ENCODE measurements around the gene GYPC.
"Not testable (repeated sequence)": the region's sequence is repeated elsewhere in the genome, so short reads cannot be mapped to it uniquely, and the experiment has no call there.

Gene GYPC

GRCh38 chr2:126672980-126673605, 17.1 kb downstream of the GYPC start:
- DNase-seq, result no peak

DNA sequence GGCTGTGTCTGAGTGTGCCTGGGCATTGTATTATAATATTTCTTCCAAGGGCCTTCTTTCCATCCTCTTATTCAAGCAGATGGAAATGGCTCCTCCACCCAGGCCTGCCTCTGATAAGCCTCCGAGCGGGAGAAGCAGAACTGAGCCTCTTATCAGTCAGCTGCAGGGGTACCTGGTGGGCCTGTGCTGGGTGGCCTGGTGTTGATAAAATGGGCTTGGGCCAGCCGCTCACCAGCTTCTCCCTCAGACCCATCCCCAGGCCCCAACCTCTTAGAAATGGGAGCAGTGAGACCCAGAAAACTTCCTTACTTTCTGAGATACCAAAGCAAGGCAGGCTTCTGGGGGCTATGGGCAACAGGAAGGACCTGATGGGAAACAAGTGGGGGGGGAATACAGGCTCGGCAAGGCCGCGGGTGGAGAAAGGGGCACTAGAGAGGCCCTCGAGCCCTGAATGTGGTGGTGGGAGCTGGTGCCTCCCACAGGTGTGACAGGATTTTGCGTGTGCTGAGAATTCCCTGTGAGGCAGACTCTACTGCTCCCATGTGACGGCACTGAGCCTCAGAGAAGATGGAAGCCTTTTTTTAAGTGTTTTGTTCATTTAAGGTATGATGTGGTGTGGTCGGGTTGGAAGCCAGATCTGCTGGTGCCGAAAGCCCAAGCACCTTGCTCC, 18.3 kb downstream of the GYPC start:
- no peak for DNase-seq

DNA sequence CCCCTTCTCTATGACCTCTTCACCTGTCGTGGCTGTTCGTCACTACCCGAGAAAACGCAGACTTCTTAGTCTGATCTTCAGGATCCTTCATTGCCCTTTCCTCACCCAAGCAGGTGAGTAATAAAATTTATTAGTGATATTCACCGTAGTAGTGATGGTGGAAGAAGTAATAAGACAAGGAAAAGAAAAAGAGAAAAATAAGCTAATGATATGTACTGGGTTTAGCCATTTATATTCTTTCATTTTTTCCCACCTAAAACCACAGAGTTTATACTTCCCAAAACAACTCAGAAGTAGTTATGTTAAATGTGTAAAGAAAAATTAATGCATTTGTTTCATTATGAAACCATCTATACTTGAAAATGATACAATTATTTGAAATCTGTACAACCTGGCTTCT, 19.7 kb downstream of the GYPC start:
- DNase-seq, result no peak

GRCh38 chr2:126676221-126677175, 20.5 kb downstream of the GYPC start:
- no peak for DNase-seq

DNA sequence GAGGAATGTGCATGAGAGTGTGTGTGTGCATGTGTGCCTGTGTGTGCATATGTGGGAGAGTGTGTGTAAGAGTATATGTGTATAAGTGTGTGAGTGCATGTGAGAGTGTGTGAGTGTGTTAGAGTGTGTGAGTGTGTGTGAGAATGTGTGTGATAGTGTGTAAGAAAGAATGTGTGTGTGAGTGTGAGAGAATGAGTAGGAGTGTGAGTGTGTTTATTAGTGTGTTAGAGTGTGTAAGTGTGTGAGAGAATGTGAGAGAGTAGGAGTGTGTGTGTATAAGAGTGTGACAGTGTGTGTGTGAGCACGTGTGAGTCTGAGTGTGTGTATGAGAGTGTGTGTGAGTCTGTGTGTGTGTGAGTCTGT, 21.2 kb downstream of the GYPC start:
- no peak for DNase-seq

DNA sequence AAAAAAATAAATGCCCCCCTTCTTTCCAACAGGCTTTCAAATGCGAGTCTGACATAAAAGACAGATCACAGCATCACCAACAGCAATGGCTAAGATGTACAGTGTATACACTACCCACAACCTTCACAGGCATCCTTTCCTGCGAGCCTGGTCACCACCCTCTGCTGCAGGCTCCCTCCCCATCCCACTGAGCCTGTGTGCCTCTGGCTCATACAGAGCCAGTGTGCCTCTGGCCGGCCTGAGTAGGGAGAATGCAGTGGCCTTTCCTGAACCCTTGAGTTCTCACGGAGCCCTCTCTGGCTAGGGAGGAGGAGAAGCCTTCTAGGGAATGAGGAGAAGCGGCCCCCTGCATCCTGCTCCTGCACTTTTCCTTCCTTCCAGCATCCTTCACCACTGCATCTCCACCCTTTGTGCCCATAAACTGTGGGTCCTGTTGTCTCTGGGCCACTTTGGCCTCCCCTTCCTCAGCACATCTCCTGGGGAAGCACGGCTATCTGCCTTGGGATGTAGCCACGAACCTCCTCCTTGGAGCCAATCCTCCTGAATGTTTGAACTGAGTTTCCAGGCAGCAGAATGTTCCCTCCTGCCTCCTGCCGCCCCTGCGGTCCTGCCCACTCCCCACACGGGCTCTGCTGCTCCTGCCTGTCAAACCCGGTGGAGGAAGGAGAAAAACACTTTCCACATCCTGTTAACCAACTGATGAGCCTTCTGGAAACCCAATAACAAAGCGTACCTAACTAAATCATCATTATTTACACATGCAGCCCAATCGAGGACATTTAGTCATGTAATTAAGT, 22.5 kb downstream of the GYPC start:
- DNase-seq, result no peak

DNA sequence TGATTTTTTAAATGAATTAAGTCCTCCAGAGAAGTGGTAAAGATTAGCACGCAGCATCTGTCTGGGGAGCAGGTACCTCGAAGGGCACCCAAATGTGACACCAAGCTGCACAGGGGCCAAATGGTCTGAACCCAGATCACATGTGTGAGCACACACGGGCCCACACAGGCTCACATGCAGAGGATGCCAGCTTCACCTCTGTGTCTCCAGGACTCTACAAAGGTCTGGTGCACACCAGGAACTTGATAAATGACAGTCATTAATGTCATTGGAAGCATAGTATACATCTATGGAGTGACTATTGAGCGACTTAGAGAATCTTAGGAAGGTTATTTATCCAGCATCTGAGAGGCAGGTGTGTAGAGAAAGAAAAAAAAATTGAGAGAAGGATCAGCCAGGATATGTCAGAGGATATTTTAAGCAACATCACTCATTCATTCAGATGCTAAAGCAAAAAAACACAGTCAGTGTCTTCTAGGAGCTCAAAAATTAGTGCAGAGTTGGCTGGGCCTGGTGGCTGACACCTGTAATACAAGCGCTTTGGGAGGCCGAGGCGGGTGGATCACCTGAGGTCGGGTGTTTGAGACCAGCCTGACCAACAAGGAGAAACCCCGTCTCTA, 23.2 kb downstream of the GYPC start:
- no peak for DNase-seq

- no peak for DNase-seq
Observed at GRCh38 chr2:126681505-126681904, 25.5 kb downstream of the GYPC start.

GRCh38 chr2:126685629-126686028, 29.7 kb downstream of the GYPC start:
- DNase-seq, result no peak

- DNase-seq, result no peak
Observed at GRCh38 chr2:126686286-126686685, 30.3 kb downstream of the GYPC start.

- no peak for DNase-seq
Observed at GRCh38 chr2:126686841-126687485, 31.0 kb downstream of the GYPC start.

DNA sequence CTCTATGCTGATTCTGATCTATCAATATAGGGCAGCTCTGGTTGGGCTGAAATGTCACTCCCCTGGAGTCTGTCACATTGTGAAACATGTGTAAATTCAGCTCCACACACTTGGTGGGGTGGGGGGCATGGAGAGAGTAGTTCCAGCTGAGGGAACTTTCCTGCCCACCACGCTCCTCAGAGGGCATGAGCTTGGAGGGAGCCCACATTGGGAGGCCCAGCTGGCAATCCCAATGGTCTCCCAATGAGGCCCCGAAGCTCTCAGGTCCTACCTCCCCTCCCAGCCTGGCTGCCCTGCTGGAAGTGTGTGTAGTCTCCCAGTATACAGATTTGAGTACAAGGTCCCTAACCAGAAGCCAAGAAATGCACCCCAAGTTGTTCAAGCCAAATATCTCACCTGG, 31.5 kb downstream of the GYPC start:
- DNase-seq, result no peak

DNA sequence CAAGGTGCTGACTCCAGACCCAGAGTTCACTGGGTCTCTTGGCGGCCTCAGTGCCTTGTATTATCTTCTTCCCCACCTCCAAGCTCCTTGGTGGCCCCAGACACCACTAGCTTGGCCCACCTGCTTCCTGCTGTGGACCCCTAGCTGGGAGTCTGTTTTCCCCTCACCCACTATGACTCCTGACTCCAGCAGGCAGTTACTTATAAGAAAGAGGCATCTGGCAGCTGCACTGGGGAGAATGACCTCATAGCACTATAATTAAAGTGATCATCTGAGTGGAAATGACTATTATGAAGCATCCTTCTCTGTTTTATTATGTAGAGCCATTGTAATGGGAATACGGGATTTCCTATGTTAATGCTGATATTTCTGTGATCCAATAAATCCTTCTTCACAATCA, 32.6 kb downstream of the GYPC start:
- DNase-seq, result not testable (repeated sequence)

GRCh38 chr2:126692241-126692640, 36.3 kb downstream of the GYPC start:
- DNase-seq, result not testable (repeated sequence)

DNA sequence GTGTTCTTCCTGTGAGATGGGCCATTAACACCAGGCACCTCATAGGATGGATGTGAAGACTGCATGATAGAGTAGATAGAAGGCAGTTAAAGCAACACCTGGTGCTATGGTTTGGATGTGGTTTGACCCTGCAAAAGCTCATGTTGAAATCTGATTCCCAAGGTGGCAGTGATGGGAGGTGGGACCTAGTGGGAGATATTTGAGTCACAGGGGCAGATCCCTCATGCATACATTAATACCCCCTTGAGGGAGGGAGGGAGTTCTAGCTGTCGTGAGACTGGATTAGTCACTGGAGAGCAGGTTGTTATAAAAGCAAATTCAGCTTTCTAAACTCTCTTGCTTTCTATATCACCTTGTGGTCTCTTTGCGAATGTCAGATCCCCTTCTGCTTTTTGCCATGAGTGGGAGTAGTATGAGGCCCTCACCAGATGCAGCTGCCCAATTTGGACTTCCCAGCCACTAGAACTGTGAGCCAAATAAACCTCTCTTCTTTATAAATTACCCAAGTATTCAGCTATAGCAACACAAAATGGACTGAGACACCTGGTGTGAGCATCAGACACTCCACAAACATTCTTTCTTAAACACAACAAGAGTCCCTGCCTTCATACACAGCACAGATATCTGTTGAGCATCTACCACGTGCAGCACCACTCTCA, 37.1 kb downstream of the GYPC start:
- DNase-seq, result not testable (repeated sequence)

DNA sequence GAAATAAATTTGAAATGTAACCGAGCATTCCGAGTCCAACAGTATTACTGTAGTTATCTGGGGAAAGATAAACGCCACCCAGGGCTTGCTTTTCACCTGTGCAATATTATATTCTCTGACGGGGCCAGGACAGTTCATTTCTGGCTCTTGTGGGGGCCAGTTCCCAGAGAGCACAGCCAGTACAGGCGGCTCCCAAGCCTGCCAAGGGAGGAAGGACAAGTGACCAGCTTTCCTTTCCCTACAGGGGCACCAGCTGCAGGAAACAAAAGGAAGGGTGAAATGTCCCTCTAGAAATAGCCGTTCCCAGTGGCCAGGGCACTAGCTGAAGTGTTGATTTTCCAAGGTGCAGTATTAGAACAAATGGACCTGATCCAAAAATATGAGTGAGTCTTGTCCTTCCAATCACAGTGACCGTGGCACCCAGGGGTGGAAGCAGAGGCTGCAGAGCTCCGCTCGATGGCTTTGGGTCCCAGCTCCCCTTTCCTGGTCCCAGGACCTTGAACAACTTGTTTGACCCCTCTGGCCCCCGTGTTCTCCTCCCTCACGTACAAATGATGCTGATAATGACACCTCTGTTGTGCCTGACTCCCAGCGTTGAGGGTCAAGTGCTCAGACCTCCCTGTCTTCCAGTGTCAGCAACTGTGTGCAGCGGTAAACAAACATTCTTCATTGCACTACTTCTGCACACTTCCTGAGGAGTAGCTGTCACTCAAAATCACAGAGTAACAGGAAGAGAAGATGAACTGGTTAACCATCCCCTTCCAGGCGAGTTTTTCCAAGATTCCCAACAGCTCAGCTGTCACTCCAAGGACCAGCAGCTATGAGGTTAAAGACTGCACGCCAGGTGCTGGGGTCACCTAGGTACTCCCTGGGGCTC, 40.9 kb downstream of the GYPC start:
- no peak for DNase-seq

DNA sequence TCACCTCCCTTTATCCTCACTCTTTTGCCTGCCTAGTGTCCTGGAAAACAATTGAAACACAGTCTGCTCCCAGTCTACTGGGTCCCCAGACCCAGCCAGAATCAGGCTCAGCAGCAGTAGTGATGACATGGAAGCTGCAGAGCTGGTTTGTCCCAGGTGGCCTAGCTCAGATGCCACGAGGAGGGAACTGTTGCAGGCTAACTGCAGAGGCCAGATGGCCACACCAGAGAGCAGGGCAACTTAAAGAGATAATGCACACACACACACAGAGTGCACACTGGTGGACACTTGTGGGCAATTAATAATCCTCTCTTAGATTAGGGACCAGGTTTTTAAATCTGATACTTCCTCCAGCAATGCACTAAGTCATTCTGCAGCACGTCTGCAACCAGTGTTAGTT, 42.4 kb downstream of the GYPC start:
- no peak for DNase-seq

- DNase-seq, result no peak
Observed at GRCh38 chr2:126699018-126699417, 43.1 kb downstream of the GYPC start.

- peak; percentile 49 for DNase-seq
Observed at GRCh38 chr2:126699716-126700581, 44.0 kb downstream of the GYPC start.

Data from fibroblast of skin of right quadriceps (primary cell).